Measurements from ENCODE around the gene RDX. TPM values are rescaled to one million over a fixed set of nuclear protein-coding genes. Genes with fewer than 3 reads are reported as not detected.
A peak's percentile ranks its signal among the peaks of the same experiment; 100 is the strongest.
"Not testable (repeated sequence)": the region's sequence is repeated elsewhere in the genome, so short reads cannot be mapped to it uniquely, and the experiment has no call there.

RDX gene
- total and polyA plus RNA-seq, 9 donors = 34.8 to 80.5 (median 72.3) TPM

DNA sequence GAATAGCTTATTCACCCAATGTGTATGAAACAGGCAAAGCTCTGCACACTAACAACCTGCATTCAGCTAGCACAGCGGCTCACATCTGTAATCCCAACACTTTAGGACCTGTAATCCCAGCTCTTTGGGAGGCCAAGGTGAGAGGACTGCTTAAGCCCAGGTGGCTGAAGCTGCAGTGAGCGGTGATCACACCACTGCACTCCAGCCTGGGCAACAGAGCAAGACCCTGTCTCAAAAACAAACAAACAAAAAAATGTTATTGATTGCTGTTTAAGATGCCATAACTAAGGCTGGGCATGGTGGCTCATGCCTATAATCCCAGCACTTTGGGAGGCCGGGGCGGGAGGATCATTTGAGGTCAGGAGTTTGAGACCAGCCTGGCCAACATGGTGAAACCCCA is 15.8 kb downstream of the RDX start:
- not testable (repeated sequence) for H3K9me3 ChIP-seq (replicated peaks; ENCODE audit: control insufficient read depth, low read depth, low read length); H3K27me3 ChIP-seq (ENCODE audit: control insufficient read depth, insufficient read depth, low read length); DNase-seq; H3K27ac ChIP-seq (ENCODE audit: low read length); H3K4me1 ChIP-seq (ENCODE audit: control insufficient read depth, insufficient read depth, low read length); H3K36me3 ChIP-seq (ENCODE audit: control insufficient read depth, insufficient read depth, low read length); H3K4me3 ChIP-seq (ENCODE audit: low read length)
- WGBS (ENCODE audit: insufficient coverage) = no CpG with 5 or more reads among the region's 4 CpGs

DNA sequence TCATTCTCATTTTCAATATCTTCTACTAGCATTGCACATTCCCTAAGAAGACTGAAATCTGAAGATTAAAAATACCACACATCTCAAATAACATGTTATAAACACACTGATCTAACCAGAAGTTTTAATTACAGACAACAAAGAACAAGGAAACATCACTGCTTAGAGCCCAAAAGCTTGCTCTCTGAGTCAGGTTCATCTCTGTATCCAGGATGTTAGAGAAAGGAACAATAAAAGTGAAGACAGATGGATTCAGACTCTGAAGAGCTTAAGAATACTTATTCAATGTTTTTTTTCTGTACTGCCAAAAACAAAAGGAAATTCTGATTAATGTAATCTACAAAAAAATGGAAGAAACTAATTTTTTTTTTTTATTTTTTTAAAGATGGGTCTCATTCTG is 16.5 kb downstream of the RDX start:
- H3K9me3 ChIP-seq (replicated peaks; ENCODE audit: control insufficient read depth, low read depth, low read length) = no peaks in the 10 kb centered on the region
- H3K27ac ChIP-seq (ENCODE audit: low read length) = no peak overlapping the region
- DNase-seq = no peak
- H3K4me3 ChIP-seq (ENCODE audit: low read length) = no peak overlapping the region
- H3K4me1 ChIP-seq (ENCODE audit: control insufficient read depth, insufficient read depth, low read length) = no peaks in the 10 kb centered on the region
- H3K36me3 ChIP-seq (ENCODE audit: control insufficient read depth, insufficient read depth, low read length) = peaks cover 5% of the 10 kb centered on the region
- H3K27me3 ChIP-seq (ENCODE audit: control insufficient read depth, insufficient read depth, low read length) = no peaks in the 10 kb centered on the region

DNA sequence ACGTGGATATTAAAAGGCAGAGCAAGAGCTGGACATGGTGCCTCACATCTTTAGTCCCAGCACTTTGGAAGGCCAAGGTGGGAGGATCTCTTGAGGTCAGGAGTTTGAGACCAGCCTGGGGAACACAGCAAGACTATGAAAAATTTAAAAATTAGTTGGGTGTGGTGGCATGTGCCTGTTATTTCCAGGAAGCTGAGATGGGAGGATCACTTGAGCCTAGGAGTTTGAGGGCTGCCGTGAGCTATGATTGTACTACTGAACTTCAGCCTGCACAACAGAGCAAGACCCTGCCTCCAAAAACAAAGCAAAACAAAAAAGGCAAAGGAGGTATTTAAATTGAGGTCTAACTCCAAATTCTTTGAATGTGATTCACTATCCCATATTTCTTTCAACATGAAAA is 23.5 kb downstream of the RDX start:
- peaks cover 15% of the 10 kb centered on the region for H3K36me3 ChIP-seq (ENCODE audit: control insufficient read depth, insufficient read depth, low read length)
- 100% methylated on average over 1 of the region's 2 CpGs for WGBS (ENCODE audit: insufficient coverage)

DNA sequence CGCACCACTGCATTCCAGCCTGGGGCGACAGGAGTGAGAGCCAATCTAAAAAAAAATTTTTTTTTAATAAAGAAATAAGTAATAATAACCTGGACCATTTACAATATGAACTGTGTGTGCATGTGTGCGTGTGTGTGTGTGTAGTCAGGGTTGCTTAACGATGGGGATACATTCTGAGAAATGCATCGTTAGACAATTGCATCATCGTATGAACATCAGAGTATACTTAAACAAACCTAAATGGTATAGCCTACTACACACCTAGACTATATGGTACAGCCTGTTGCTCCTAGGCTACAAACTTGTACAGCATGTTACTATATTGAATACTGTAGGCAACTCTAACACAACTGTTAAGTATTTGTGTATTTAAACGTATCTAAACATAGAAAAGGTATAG is 26.4 kb downstream of the RDX start:
- WGBS (ENCODE audit: insufficient coverage) = no CpG with 5 or more reads among the region's 7 CpGs
- H3K4me1 ChIP-seq (ENCODE audit: control insufficient read depth, insufficient read depth, low read length) = no peaks in the 10 kb centered on the region
- H3K36me3 ChIP-seq (ENCODE audit: control insufficient read depth, insufficient read depth, low read length) = peaks cover 13% of the 10 kb centered on the region
- H3K27me3 ChIP-seq (ENCODE audit: control insufficient read depth, insufficient read depth, low read length) = no peaks in the 10 kb centered on the region
- no peaks in the 10 kb centered on the region for H3K9me3 ChIP-seq (replicated peaks; ENCODE audit: control insufficient read depth, low read depth, low read length)
- DNase-seq = no peak
- no peak overlapping the region for H3K27ac ChIP-seq (ENCODE audit: low read length)
- H3K4me3 ChIP-seq (ENCODE audit: low read length) = no peak overlapping the region

More for the DNA sequence above, 23.5 kb downstream of the RDX start:
- no peaks in the 10 kb centered on the region for H3K27me3 ChIP-seq (ENCODE audit: control insufficient read depth, insufficient read depth, low read length)
- H3K4me3 ChIP-seq (ENCODE audit: low read length) = no peak overlapping the region
- H3K4me1 ChIP-seq (ENCODE audit: control insufficient read depth, insufficient read depth, low read length) = no peaks in the 10 kb centered on the region
- DNase-seq = no peak
- no peak overlapping the region for H3K27ac ChIP-seq (ENCODE audit: low read length)
- H3K9me3 ChIP-seq (replicated peaks; ENCODE audit: control insufficient read depth, low read depth, low read length) = no peaks in the 10 kb centered on the region

DNA sequence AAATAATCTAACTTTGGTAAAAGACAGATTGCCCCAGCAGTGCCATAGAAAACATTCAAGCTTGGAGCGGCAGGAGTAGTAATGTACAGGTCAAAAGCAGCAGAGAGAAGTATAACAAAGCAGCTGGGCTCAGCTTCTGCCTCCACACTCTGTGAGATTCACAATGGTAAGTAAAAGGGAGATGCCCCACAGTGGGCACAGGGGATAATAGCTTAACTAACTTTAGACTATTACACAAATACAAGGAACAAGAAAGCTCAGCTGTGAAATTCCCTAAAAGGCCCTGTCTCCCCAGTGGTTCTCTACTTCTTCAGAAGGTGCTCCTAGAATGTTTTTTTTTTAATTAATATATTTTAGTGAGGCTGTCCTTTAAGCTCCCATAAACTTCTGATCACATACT is 28.0 kb downstream of the RDX start:
- Histone ChIP-seq H3K27ac (ENCODE audit: low read length) (no peak overlapping the region), H3K27me3 (ENCODE audit: control insufficient read depth, insufficient read depth, low read length) (no peaks in the 10 kb centered on the region), H3K4me1 (ENCODE audit: control insufficient read depth, insufficient read depth, low read length) (no peaks in the 10 kb centered on the region), H3K9me3 (replicated peaks; ENCODE audit: control insufficient read depth, low read depth, low read length) (no peaks in the 10 kb centered on the region), H3K36me3 (ENCODE audit: control insufficient read depth, insufficient read depth, low read length) (peaks cover 13% of the 10 kb centered on the region), H3K4me3 (ENCODE audit: low read length) (no peak overlapping the region)
- 100% methylated on average over 1 of the region's 1 CpG for WGBS (ENCODE audit: insufficient coverage)
- DNase-seq = no peak

DNA sequence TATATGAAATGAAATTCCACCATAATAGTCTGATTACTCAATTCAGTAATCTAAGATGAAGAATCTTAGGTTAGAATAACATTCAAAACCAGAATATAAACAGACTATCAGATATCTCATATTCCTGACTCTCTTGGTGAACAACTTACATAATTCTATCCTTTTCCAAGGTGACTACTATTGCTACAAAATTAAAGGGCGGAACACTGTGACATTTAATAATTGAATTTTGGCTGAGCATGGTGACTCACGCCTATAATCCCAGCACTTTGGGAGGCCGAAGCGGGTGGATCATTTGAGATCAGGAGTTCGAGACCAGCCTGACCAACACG is 34.4 kb downstream of the RDX start:
- no peak for DNase-seq
- Histone ChIP-seq H3K27me3 (ENCODE audit: control insufficient read depth, insufficient read depth, low read length) (no peaks in the 10 kb centered on the region), H3K27ac (ENCODE audit: low read length) (no peak overlapping the region), H3K4me1 (ENCODE audit: control insufficient read depth, insufficient read depth, low read length) (no peaks in the 10 kb centered on the region), H3K9me3 (replicated peaks; ENCODE audit: control insufficient read depth, low read depth, low read length) (no peaks in the 10 kb centered on the region), H3K4me3 (ENCODE audit: low read length) (no peak overlapping the region), H3K36me3 (ENCODE audit: control insufficient read depth, insufficient read depth, low read length) (peaks cover 2% of the 10 kb centered on the region)
- WGBS (ENCODE audit: insufficient coverage) = 100% methylated on average over 3 of the region's 6 CpGs

DNA sequence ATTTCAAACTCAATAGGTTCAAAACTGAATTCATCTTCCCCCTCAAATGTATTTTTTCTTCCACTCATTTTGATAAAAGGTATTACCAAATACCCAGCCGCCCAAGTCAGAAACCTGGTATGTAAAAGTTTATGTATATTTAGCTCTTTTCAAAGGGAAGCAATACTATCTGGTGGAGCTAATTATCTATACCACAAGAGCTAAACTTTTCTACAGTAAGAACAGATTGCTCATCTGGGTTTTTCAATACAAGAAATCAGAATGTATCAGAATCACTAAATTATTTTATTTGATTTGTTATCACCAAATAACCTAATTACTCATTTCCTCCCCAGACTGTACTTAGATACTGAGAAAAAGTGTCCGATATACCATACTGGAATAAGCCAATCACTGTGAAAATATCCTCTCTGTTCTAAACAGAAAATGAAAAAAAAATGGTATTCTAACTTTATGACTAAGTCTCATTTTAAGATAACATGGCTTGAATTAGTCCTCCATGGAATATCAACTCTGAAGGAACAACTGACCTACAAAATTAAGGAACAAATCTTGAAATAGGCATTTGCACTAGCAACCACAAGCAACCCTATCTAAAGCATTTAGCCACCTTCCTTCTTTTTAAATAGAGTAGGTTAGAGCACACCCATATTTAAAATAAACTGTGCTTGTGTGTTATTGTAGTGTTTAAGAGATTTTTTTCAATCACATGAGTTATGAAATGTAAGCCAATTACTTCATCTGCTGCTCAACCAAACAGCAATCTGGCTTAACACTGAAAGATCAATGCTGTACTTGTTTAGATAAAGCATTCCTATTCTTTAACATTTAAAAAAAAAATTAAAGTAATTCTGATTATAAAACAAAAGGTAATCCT is 35.0 kb downstream of the RDX start:
- no peak for DNase-seq
- Histone ChIP-seq H3K27ac (ENCODE audit: low read length) (no peak overlapping the region), H3K4me3 (ENCODE audit: low read length) (no peak overlapping the region), H3K36me3 (ENCODE audit: control insufficient read depth, insufficient read depth, low read length) (peaks cover 2% of the 10 kb centered on the region), H3K4me1 (ENCODE audit: control insufficient read depth, insufficient read depth, low read length) (no peaks in the 10 kb centered on the region), H3K9me3 (replicated peaks; ENCODE audit: control insufficient read depth, low read depth, low read length) (no peaks in the 10 kb centered on the region), H3K27me3 (ENCODE audit: control insufficient read depth, insufficient read depth, low read length) (no peaks in the 10 kb centered on the region)
- no CpG with 5 or more reads among the region's 2 CpGs for WGBS (ENCODE audit: insufficient coverage)

DNA sequence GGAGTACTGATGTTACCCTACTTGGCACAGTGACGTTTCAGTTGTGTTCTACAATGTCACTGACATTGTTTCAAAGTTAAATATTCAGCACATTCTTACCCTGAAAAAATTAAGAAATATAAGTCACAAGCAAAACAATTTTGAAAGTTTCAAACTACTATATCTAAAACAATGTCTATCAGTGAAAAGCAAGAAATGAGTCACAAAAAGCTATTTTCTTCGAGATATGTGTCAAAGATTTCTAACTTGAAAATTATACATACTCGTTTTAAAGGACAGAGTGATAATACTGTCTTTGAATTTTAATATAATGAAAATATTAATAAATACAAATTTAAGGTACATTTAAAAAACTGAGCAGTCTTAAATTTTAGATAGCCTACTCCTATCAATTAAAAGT is 42.9 kb downstream of the RDX start:
- WGBS (ENCODE audit: insufficient coverage) = no CpG with 5 or more reads among the region's 3 CpGs

DNA sequence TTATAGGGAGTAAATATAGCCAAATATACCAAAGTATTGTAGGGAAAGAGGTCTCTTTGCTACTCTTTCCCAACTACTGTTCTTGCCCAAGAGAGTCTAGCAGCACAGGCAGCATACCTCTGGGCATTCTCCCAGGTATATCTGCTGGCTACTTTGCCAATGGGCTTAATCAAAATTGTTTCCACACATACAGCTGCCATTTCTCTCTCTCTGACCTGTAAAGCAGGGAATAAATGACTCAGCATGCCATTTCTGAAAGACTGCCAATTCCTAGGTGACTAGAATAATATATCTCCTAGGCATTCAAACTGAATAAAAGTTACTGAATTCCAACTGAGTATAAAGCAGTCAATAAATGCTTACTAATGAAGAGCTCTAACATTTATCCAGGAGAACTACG is 44.6 kb downstream of the RDX start:
- DNase-seq = peak; percentile 63
- Histone ChIP-seq H3K9me3 (replicated peaks; ENCODE audit: control insufficient read depth, low read depth, low read length) (no peaks in the 10 kb centered on the region), H3K4me1 (ENCODE audit: control insufficient read depth, insufficient read depth, low read length) (no peaks in the 10 kb centered on the region), H3K27me3 (ENCODE audit: control insufficient read depth, insufficient read depth, low read length) (no peaks in the 10 kb centered on the region), H3K4me3 (ENCODE audit: low read length) (no peak overlapping the region), H3K36me3 (ENCODE audit: control insufficient read depth, insufficient read depth, low read length) (peaks cover 18% of the 10 kb centered on the region), H3K27ac (ENCODE audit: low read length) (no peak overlapping the region)
- WGBS (ENCODE audit: insufficient coverage) = no CpG with 5 or more reads among the region's 1 CpG

More for the DNA sequence above, 42.9 kb downstream of the RDX start:
- Histone ChIP-seq H3K27ac (ENCODE audit: low read length) (no peak overlapping the region), H3K4me3 (ENCODE audit: low read length) (no peak overlapping the region), H3K9me3 (replicated peaks; ENCODE audit: control insufficient read depth, low read depth, low read length) (no peaks in the 10 kb centered on the region), H3K36me3 (ENCODE audit: control insufficient read depth, insufficient read depth, low read length) (peaks cover 16% of the 10 kb centered on the region), H3K27me3 (ENCODE audit: control insufficient read depth, insufficient read depth, low read length) (no peaks in the 10 kb centered on the region), H3K4me1 (ENCODE audit: control insufficient read depth, insufficient read depth, low read length) (no peaks in the 10 kb centered on the region)
- no peak for DNase-seq

DNA sequence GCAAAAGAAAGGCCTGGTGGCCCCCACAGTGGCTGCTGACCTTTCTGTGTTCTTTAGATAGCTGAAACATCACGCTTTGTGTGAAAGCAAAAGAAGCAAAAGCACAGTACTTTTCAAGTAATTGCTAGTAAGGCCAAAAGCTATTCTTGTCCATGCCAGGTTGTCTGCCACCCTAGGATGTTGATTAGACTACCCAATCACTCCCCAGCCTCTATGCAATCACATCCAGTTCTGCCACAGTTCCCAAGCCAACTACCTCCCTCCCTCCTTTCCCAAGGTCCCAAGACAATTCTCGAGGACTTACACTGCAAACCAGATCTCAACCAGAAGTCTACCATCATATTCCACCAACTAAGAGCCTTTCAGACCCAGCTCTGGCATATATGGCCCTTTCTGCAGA is 46.2 kb downstream of the RDX start:
- 100% methylated on average over 1 of the region's 2 CpGs for WGBS (ENCODE audit: insufficient coverage)
- no peak for DNase-seq
- H3K27ac ChIP-seq (ENCODE audit: low read length) = no peak overlapping the region
- no peaks in the 10 kb centered on the region for H3K27me3 ChIP-seq (ENCODE audit: control insufficient read depth, insufficient read depth, low read length)
- H3K36me3 ChIP-seq (ENCODE audit: control insufficient read depth, insufficient read depth, low read length) = peaks cover 20% of the 10 kb centered on the region
- no peaks in the 10 kb centered on the region for H3K4me1 ChIP-seq (ENCODE audit: control insufficient read depth, insufficient read depth, low read length)
- H3K9me3 ChIP-seq (replicated peaks; ENCODE audit: control insufficient read depth, low read depth, low read length) = no peaks in the 10 kb centered on the region
- no peak overlapping the region for H3K4me3 ChIP-seq (ENCODE audit: low read length)

DNA sequence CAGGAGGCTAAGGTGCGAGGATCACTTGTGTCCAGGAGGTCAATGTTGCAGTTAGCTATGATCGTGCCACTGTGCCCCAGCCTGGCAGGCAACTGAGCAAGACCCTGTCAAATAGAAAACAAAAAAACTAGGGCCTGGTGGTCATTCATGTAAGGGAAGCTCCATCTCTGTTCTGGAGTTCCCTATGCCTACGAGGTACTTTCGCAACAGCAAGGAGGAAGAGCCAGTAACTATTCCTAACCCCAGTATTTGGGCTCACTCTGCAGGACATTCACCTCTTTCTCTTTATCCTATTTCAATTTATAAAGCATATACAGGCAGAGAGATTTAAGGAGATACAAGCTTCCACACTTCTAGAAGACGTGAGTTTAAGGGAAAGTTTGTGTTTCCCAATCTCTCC is 46.6 kb downstream of the RDX start:
- Histone ChIP-seq H3K27ac (ENCODE audit: low read length) (no peak overlapping the region), H3K4me3 (ENCODE audit: low read length) (no peak overlapping the region), H3K9me3 (replicated peaks; ENCODE audit: control insufficient read depth, low read depth, low read length) (no peaks in the 10 kb centered on the region), H3K4me1 (ENCODE audit: control insufficient read depth, insufficient read depth, low read length) (no peaks in the 10 kb centered on the region), H3K27me3 (ENCODE audit: control insufficient read depth, insufficient read depth, low read length) (no peaks in the 10 kb centered on the region), H3K36me3 (ENCODE audit: control insufficient read depth, insufficient read depth, low read length) (peaks cover 20% of the 10 kb centered on the region)
- no peak for DNase-seq
- WGBS (ENCODE audit: insufficient coverage) = 95% methylated on average over 2 of the region's 5 CpGs
